Endodermal cell (in vitro differentiated cells): ENCODE data around the gene SPDYE1. TPM values are rescaled to one million over a fixed set of nuclear protein-coding genes. Genes with fewer than 3 reads are reported as not detected.
A peak's percentile ranks its signal among the peaks of the same experiment; 100 is the strongest.
"Not testable (repeated sequence)": the region's sequence is repeated elsewhere in the genome, so short reads cannot be mapped to it uniquely, and the experiment has no call there.

Experiments used
- DNase-seq: peaks from one replicate; pipeline ENCODE4 v3.0.0-alpha.2; 2017
- H3K27ac ChIP-seq: 2 replicates; pipeline ENCODE4 v1.5.1; 2013; ENCODE audit warnings: mild to moderate bottlenecking, low read depth, low read length, moderate library complexity
- H3K27me3 ChIP-seq: 2 replicates; pipeline ENCODE4 v1.6.1; 2013; ENCODE audit warnings: mild to moderate bottlenecking, low read length, moderate library complexity; ENCODE audit not compliant: insufficient read depth, control insufficient read depth, poor library complexity, severe bottlenecking
- H3K36me3 ChIP-seq: 2 replicates; pipeline ENCODE4 v1.7.0; 2013; ENCODE audit warnings: mild to moderate bottlenecking, low read length, moderate library complexity; ENCODE audit not compliant: control insufficient read depth, insufficient read depth
- H3K4me1 ChIP-seq: one replicate; pipeline ENCODE4 v1.7.0; 2013; ENCODE audit warnings: low read length; ENCODE audit not compliant: control insufficient read depth, insufficient read depth
- H3K4me3 ChIP-seq: 2 replicates; pipeline ENCODE4 v1.5.1; 2013; ENCODE audit warnings: mild to moderate bottlenecking, low read length, moderate library complexity
- H3K9ac ChIP-seq: 2 replicates; pipeline ENCODE4 v1.6.1; 2013; ENCODE audit warnings: mild to moderate bottlenecking, low read length, moderate library complexity; ENCODE audit not compliant: poor library complexity, severe bottlenecking; ENCODE audit errors: extremely low read depth
- H3K9me3 ChIP-seq: 2 replicates; pipeline ENCODE4 v1.6.1; 2013; ENCODE audit warnings: mild to moderate bottlenecking, low read length, moderate library complexity; ENCODE audit not compliant: control insufficient read depth
- H3K27ac Mint-ChIP-seq: 2 replicates; pipeline ENCODE4 v1.8.0; 2020; ENCODE audit warnings: mixed read lengths
- H3K27me3 Mint-ChIP-seq: 2 replicates; pipeline ENCODE4 v1.8.0; 2021; ENCODE audit warnings: mild to moderate bottlenecking, mixed read lengths; ENCODE audit not compliant: insufficient read depth
- H3K36me3 Mint-ChIP-seq: 2 replicates; pipeline ENCODE4 v1.8.0; 2020; ENCODE audit warnings: low read depth, mixed read lengths
- H3K4me1 Mint-ChIP-seq: 2 replicates; pipeline ENCODE4 v1.8.0; 2020; ENCODE audit warnings: mixed read lengths
- H3K4me3 Mint-ChIP-seq: 2 replicates; pipeline ENCODE4 v1.8.0; 2020; ENCODE audit warnings: mild to moderate bottlenecking, moderate library complexity, mixed read lengths
- H3K9me3 Mint-ChIP-seq: 2 replicates; pipeline ENCODE4 v1.8.0; 2020; ENCODE audit warnings: mild to moderate bottlenecking, mixed read lengths
- WGBS, 2 experiments: methylation state at CpG; one replicate each; pipeline versions ENCODE4 v1.1.5 to v1.1.7; 2013; ENCODE audit warnings: missing lambda C conversion rate in 2 of 2, mixed read lengths in 1 of 2; ENCODE audit not compliant: insufficient coverage in 1 of 2, insufficient read length in 1 of 2; 5-methylcytosine and 5-hydroxymethylcytosine counted together
- total RNA-seq, 2 donors: library from RNA; stranded (reverse); fragmentation: NEBNext Ultra II Directional in 1 of 2; extraction: Animal tissue kit (Norgen Biotek cat#: 25700) in 1 of 2; gene quantifications; 2 replicates in 1 of 2; 3 replicates in 1 of 2; pipeline ENCODE4 v1.2.1, GENCODE V29; 2021
- TF ChIP-seq, protein P1 (sequence below): fragments of 200-600 bp; sonication (generic); conservative IDR thresholded peaks from 2 replicates; pipeline ENCODE4 v1.5.0; 2021; ENCODE audit warnings: antibody characterized with exemption, mild to moderate bottlenecking

SPDYE1 gene
- total RNA-seq, 2 donors from 2014 or later: 0.15 TPM; not detected in 1

DNA sequence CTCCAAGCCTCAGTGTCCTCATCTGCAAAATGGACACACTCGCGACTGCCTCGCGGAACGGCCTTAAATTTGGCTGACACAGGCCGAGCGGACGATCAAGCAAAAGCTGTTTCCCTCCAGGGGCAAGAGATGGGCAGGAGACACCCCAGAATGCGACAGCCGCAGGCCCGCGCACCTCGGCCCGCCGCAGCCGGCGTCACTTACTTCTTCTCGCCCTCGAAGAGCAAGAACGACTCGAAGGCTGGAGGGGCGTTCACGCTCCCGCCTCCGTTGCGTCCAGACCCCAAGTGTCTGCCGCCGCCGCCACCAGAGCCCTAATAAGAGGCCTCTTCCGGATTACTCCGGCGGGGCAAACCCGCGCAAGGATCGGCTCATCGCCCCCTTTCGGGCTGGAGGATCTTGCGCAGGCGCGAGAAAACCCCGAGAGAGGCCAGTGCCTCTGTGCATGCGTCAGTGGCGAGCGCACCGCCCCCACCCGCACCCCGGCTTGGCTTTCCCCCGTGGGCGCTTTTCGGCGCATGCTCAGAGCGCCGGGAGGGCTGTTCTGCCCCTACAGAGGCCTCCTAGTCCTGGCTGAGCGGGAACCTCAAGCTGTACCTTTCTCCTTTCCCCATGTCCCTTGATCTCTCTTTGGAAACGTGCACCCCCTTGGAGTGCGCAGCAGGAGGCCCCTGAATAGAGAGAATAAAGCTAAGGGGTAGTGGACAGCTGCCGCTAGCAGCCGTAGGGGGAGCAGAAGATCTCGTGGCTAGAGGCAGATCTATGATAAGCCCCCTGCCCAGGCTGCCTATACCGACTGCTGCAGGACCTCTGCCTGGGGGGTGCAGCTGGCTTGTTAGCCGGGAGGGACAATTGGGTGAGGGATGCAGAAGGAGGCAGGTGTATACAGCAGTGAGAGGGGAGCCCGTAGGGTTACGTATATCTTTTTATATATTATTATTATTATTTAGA, 21.4 kb downstream of the SPDYE1 start:
- DNase-seq: peak; percentile 98
- not testable (repeated sequence) for H3K9me3 ChIP-seq, H3K4me1 ChIP-seq, H3K4me1 Mint-ChIP-seq, H3K36me3 ChIP-seq, H3K36me3 Mint-ChIP-seq, H3K9me3 Mint-ChIP-seq, H3K27me3 ChIP-seq, H3K27me3 Mint-ChIP-seq
- TF ChIP-seq, protein P1, sequence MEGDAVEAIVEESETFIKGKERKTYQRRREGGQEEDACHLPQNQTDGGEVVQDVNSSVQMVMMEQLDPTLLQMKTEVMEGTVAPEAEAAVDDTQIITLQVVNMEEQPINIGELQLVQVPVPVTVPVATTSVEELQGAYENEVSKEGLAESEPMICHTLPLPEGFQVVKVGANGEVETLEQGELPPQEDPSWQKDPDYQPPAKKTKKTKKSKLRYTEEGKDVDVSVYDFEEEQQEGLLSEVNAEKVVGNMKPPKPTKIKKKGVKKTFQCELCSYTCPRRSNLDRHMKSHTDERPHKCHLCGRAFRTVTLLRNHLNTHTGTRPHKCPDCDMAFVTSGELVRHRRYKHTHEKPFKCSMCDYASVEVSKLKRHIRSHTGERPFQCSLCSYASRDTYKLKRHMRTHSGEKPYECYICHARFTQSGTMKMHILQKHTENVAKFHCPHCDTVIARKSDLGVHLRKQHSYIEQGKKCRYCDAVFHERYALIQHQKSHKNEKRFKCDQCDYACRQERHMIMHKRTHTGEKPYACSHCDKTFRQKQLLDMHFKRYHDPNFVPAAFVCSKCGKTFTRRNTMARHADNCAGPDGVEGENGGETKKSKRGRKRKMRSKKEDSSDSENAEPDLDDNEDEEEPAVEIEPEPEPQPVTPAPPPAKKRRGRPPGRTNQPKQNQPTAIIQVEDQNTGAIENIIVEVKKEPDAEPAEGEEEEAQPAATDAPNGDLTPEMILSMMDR: peak; percentile 82
- peak overlapping the region; percentile 72 for H3K9ac ChIP-seq
- peak overlapping the region; percentile 84 for H3K4me3 ChIP-seq
- Mint-ChIP-seq H3K4me3 (peak overlapping the region; percentile 89), H3K27ac (peak overlapping the region; percentile 91)
- WGBS, 2 experiments: 1 to 2% methylated on average over 9 to 58 of the region's 63 CpGs
- H3K27ac ChIP-seq: peak overlapping the region; percentile 66

DNA sequence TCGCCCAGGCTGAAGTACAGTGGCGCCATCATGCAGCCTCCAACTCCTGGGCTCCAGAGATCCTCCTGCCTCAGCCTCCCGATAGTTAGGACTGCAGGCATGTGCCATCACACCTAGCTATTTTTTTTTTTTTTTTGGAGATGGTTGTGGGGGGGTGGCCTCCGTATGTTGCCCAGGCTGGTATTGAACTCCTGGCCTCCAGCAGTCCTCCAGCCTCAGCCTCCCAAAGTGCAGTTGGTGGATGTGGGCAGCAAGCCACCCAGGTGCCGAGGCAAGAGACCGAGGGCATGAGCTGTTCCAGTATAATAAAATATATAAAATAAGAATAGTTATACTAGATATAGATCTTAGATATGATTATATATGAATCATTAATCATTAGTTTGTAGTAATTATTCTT, 22.1 kb downstream of the SPDYE1 start:
- not testable (repeated sequence) for H3K36me3 Mint-ChIP-seq, H3K27me3 Mint-ChIP-seq, H3K4me3 ChIP-seq, H3K27ac Mint-ChIP-seq, H3K4me1 ChIP-seq, H3K4me3 Mint-ChIP-seq, H3K27ac ChIP-seq, H3K27me3 ChIP-seq, H3K4me1 Mint-ChIP-seq, H3K9ac ChIP-seq, H3K36me3 ChIP-seq, H3K9me3 Mint-ChIP-seq, H3K9me3 ChIP-seq
- peak; percentile 26 for DNase-seq
- WGBS, 2 experiments: 100% methylated on average over 3 of the region's 6 CpGs; no CpG with 5 or more reads in 1 of the 2 experiments

DNA sequence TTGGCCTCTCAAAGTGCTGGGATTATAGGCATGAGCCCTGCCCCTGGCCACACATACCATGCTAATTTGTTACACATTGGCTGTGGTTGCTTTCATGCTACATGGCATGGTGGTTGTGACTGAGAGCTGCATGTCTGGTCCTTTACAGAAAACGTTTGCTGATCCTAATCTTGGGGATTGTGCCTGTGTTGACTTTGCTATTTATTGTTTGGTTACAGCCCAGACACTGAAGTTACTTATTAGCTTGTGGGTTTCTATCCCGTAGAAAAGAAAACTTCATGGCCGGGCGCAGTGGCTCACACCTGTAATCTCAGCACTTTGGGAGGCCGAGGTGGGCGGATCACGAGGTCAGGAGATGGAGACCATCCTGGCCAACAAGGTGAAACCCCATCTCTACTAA, 24.4 kb downstream of the SPDYE1 start:
- H3K27me3 ChIP-seq, H3K36me3 Mint-ChIP-seq, H3K36me3 ChIP-seq, H3K9ac ChIP-seq, H3K4me3 Mint-ChIP-seq, H3K9me3 ChIP-seq, H3K4me1 ChIP-seq, H3K9me3 Mint-ChIP-seq, H3K4me1 Mint-ChIP-seq, H3K4me3 ChIP-seq, H3K27ac Mint-ChIP-seq, H3K27me3 Mint-ChIP-seq, H3K27ac ChIP-seq, DNase-seq: not testable (repeated sequence)
- 82 to 93% methylated on average over 4 to 6 of the region's 7 CpGs for WGBS, 2 experiments

DNA sequence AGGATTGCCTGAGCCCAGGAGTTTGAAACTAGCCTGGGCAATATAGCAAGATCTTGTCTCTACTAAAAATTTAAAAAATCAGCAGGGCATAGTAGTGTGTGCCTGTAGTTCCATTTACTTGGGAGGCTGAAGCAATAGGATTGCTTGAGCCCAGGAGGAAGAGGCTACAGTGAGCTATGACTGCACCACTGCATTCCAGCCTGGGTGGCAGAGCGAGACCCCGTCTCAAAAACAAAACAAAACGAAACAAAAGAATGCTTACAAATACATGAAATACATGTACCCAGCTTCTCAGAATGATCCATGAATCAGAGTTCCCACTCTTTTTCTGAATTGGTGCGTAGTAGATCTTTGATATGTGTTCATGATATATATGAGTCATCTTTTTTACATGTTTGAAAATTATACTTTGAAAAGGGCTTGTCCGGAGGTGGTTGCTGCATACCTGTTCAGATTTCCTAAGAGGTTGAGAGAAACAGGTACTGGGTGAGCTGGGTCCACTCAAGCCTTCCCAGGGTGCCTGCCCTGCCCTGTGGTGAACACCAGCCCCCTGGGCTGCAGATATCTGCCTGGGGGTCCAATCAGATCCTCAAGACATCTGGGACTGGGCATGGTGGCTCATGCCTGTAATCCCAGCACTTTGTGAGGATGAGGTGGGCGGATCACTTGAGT, 25.2 kb downstream of the SPDYE1 start:
- not testable (repeated sequence) for H3K9ac ChIP-seq, H3K9me3 Mint-ChIP-seq, H3K36me3 ChIP-seq, H3K27me3 ChIP-seq, H3K27ac Mint-ChIP-seq, H3K27ac ChIP-seq, H3K27me3 Mint-ChIP-seq, H3K4me1 ChIP-seq, H3K4me3 Mint-ChIP-seq, H3K36me3 Mint-ChIP-seq, H3K4me3 ChIP-seq, H3K4me1 Mint-ChIP-seq, H3K9me3 ChIP-seq
- WGBS, 2 experiments: 81 to 86% methylated on average over 2 to 4 of the region's 6 CpGs
- peak; percentile 16 for DNase-seq

DNA sequence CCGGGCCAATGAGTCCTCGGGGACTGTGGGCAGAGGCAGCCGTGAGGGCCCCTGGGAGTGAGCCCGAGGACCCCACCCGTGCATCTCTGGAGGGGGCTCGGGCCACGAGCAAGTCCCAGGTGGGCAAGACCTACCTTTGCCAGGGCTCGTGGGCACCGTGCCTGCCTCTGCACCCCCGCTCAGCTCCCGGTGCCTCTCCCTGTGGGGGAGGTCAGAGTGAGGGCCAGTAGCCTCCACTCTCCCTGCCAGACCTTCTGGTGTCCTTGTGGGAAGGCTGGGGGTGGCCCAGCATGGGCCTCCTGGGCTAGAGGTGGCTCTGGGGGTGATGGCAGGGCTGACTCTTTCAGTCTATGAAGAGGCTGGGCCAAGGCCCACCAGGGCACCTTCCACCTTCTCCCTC, 31.7 kb downstream of the SPDYE1 start:
- not testable (repeated sequence) for H3K27me3 ChIP-seq, H3K27me3 Mint-ChIP-seq, H3K4me1 Mint-ChIP-seq, H3K4me3 ChIP-seq, H3K27ac Mint-ChIP-seq, H3K27ac ChIP-seq, H3K9me3 ChIP-seq, H3K36me3 Mint-ChIP-seq, H3K9me3 Mint-ChIP-seq, H3K4me1 ChIP-seq, H3K36me3 ChIP-seq, H3K4me3 Mint-ChIP-seq, H3K9ac ChIP-seq
- WGBS, 2 experiments: 100% methylated on average over 3 of the region's 11 CpGs; no CpG with 5 or more reads in 1 of the 2 experiments
- peak; percentile 16 for DNase-seq

DNA sequence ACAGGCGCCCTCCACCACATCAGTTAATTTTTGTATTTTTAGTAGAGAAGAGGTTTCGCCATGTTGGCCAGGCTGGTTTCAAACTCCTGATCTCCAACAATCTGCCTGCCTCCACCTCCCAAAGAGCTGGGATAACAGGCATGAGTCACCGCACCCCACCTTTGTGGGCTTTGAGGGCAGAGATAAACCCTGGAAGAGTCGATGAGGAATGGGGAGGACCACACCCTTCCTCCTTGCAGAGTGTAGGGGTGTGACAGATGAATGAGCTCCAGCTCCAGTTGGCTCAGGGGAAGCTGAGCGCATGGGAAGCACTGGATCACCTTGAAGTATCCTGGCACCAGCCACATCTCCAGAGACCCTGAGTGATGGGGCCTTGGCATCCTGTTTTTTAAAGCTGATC, 32.3 kb downstream of the SPDYE1 start:
- H3K9ac ChIP-seq, H3K27ac Mint-ChIP-seq, H3K27me3 Mint-ChIP-seq, H3K4me3 Mint-ChIP-seq, H3K27me3 ChIP-seq, H3K4me3 ChIP-seq, H3K4me1 Mint-ChIP-seq, H3K27ac ChIP-seq, H3K4me1 ChIP-seq, H3K36me3 ChIP-seq, H3K9me3 Mint-ChIP-seq, DNase-seq, H3K36me3 Mint-ChIP-seq, H3K9me3 ChIP-seq: not testable (repeated sequence)
- no CpG with 5 or more reads among the region's 5 CpGs for WGBS, 2 experiments
